ENCODE data around the gene PLA2G6.

DNA sequence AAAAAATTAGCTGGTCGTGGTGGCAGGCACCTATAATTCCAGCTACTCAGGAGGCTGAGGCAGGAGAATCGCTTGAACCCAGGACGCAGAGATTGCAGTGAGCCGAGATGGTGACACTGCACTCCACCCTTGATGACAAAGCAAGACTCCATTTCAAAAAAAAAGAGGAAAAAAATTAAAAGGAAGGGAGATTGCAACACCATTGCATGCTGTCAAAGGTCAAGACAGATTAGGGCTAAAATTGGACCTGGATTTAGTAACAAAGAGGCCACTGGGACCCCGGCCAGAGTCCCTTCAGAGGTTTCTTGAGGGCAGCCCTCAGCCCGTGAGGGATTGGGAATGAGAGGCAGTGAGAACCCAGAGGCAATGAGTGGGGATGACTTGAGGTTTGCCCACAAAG, 11.9 kb upstream of the PLA2G6 start:
- TF ChIP-seq IRF2 (CRISPR knock-in tag; IDR thresholded peaks at IDR 0.05; ENCODE audit: borderline replicate concordance, low read depth) (no peak), JUN (CRISPR knock-in tag; IDR thresholded peaks at IDR 0.05) (no peak), TP53 (CRISPR knock-in tag; IDR thresholded peaks at IDR 0.05) (no peak), ESRRA (CRISPR knock-in tag; IDR thresholded peaks at IDR 0.05; ENCODE audit: borderline replicate concordance) (no peak)
- TF ChIP-seq, protein P1, sequence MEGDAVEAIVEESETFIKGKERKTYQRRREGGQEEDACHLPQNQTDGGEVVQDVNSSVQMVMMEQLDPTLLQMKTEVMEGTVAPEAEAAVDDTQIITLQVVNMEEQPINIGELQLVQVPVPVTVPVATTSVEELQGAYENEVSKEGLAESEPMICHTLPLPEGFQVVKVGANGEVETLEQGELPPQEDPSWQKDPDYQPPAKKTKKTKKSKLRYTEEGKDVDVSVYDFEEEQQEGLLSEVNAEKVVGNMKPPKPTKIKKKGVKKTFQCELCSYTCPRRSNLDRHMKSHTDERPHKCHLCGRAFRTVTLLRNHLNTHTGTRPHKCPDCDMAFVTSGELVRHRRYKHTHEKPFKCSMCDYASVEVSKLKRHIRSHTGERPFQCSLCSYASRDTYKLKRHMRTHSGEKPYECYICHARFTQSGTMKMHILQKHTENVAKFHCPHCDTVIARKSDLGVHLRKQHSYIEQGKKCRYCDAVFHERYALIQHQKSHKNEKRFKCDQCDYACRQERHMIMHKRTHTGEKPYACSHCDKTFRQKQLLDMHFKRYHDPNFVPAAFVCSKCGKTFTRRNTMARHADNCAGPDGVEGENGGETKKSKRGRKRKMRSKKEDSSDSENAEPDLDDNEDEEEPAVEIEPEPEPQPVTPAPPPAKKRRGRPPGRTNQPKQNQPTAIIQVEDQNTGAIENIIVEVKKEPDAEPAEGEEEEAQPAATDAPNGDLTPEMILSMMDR (IDR thresholded peaks at IDR 0.05), result no peak
- TF ChIP-seq, protein P2, sequence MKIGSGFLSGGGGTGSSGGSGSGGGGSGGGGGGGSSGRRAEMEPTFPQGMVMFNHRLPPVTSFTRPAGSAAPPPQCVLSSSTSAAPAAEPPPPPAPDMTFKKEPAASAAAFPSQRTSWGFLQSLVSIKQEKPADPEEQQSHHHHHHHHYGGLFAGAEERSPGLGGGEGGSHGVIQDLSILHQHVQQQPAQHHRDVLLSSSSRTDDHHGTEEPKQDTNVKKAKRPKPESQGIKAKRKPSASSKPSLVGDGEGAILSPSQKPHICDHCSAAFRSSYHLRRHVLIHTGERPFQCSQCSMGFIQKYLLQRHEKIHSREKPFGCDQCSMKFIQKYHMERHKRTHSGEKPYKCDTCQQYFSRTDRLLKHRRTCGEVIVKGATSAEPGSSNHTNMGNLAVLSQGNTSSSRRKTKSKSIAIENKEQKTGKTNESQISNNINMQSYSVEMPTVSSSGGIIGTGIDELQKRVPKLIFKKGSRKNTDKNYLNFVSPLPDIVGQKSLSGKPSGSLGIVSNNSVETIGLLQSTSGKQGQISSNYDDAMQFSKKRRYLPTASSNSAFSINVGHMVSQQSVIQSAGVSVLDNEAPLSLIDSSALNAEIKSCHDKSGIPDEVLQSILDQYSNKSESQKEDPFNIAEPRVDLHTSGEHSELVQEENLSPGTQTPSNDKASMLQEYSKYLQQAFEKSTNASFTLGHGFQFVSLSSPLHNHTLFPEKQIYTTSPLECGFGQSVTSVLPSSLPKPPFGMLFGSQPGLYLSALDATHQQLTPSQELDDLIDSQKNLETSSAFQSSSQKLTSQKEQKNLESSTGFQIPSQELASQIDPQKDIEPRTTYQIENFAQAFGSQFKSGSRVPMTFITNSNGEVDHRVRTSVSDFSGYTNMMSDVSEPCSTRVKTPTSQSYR (CRISPR knock-in tag; IDR thresholded peaks at IDR 0.05), result no peak
- TF ChIP-seq, protein P3, sequence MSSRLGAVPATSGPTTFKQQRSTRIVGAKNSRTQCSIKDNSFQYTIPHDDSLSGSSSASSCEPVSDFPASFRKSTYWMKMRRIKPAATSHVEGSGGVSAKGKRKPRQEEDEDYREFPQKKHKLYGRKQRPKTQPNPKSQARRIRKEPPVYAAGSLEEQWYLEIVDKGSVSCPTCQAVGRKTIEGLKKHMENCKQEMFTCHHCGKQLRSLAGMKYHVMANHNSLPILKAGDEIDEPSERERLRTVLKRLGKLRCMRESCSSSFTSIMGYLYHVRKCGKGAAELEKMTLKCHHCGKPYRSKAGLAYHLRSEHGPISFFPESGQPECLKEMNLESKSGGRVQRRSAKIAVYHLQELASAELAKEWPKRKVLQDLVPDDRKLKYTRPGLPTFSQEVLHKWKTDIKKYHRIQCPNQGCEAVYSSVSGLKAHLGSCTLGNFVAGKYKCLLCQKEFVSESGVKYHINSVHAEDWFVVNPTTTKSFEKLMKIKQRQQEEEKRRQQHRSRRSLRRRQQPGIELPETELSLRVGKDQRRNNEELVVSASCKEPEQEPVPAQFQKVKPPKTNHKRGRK (CRISPR knock-in tag; IDR thresholded peaks at IDR 0.05; ENCODE audit: borderline replicate concordance), result no peak
